Kidney (tissue), 14 donors: ENCODE data around the gene SPI1. TPM values are rescaled to one million over a fixed set of nuclear protein-coding genes. Genes with fewer than 3 reads are reported as not detected.
A peak's percentile ranks its signal among the peaks of the same experiment; 100 is the strongest.

Source experiments
- DNase-seq, 5 donors: peaks; one replicate each; pipeline ENCODE4 v3.0.0-alpha.2; 2013 to 2020
- FAIRE-seq: peaks from 2 replicates; lab custom pipeline; 2012; peaks lifted over from hg19 to GRCh38; lab: Jason Lieb, UNC
- H3K27ac ChIP-seq, 2 donors: one replicate each; pipeline ENCODE4 v1.7.0; 2013; ENCODE audit warnings: low read depth in 2 of 2, low read length in 2 of 2, inconsistent platforms in 1 of 2
- H3K27me3 ChIP-seq: one replicate; pipeline ENCODE4 v1.7.1; 2013; ENCODE audit warnings: low read length, inconsistent platforms; ENCODE audit not compliant: control insufficient read depth, insufficient read depth
- H3K36me3 ChIP-seq, 3 donors: one replicate each; pipeline versions ENCODE4 v1.7.0 to v1.7.1; 2013; ENCODE audit warnings: low read length in 3 of 3, control low read depth in 1 of 3, inconsistent platforms in 1 of 3; ENCODE audit not compliant: insufficient read depth in 3 of 3, control insufficient read depth in 2 of 3
- H3K4me1 ChIP-seq, 3 donors: one replicate each; pipeline versions ENCODE4 v1.7.0 to v1.7.1; 2013; ENCODE audit warnings: low read length in 3 of 3, inconsistent platforms in 1 of 3, low read depth in 1 of 3; ENCODE audit not compliant: control insufficient read depth in 2 of 3, insufficient read depth in 2 of 3
- H3K4me3 ChIP-seq, 3 donors: one replicate each; pipeline versions ENCODE4 v1.7.0 to v1.8.1; 2013; ENCODE audit warnings: low read length in 3 of 3, control low read depth in 1 of 3, inconsistent platforms in 1 of 3
- H3K9ac ChIP-seq, 3 donors: one replicate each; pipeline versions ENCODE4 v1.7.0 to v1.7.1; 2013; ENCODE audit warnings: low read length in 3 of 3, control low read depth in 1 of 3, inconsistent platforms in 1 of 3
- H3K9me3 ChIP-seq, 3 donors: one replicate each; pipeline versions ENCODE4 v1.7.0 to v1.7.1; 2013; ENCODE audit warnings: low read length in 3 of 3, control low read depth in 1 of 3, inconsistent platforms in 1 of 3; ENCODE audit not compliant: control insufficient read depth in 2 of 3, insufficient read depth in 1 of 3
- intact Hi-C: fragments of 100-400 bp; cut with DNase I; formaldehyde crosslinking; loops from one replicate; pipeline ENCODE4 v1.11.1; 2022
- polyA plus RNA-seq: library from polyadenylated mRNA; stranded (reverse); fragments of 350-450 nt; fragmentation: Illumina TruSeq; extraction: RNeasy Lipid Tissue Mini Kit (QIAGEN cat#74804); gene quantifications from one replicate; pipeline ENCODE4 v1.2.3, GENCODE V29; 2014; ENCODE audit warnings: low read depth, low replicate concordance; ENCODE audit not compliant: insufficient read depth
- total RNA-seq: library from RNA; stranded (reverse); fragmentation: NEBNext Ultra II Directional; extraction: Animal tissue kit (Norgen Biotek cat#: 25700); gene quantifications from one replicate; pipeline ENCODE4 v1.2.1, GENCODE V29; 2021
- TF ChIP-seq, protein P1 (sequence below): IDR thresholded peaks from 3 replicates; pipeline ENCODE4 v1.5.1; 2012; ENCODE audit warnings: mild to moderate bottlenecking, moderate library complexity, borderline replicate concordance; ENCODE audit not compliant: insufficient read depth; ENCODE audit errors: extremely low read depth
- donor health status: control.
- donor health status: control.
- donor health status: control.
- donor health status: control.
- donor health status: control.
- donor health status: DM: yes; HTN: yes; CAD: no.
- donor health status: Normal renal cell carcinoma (clear cell type).

Gene SPI1
- total and polyA plus RNA-seq, 2 donors from 2014 or later = 7.3 to 39.8 TPM

DNA sequence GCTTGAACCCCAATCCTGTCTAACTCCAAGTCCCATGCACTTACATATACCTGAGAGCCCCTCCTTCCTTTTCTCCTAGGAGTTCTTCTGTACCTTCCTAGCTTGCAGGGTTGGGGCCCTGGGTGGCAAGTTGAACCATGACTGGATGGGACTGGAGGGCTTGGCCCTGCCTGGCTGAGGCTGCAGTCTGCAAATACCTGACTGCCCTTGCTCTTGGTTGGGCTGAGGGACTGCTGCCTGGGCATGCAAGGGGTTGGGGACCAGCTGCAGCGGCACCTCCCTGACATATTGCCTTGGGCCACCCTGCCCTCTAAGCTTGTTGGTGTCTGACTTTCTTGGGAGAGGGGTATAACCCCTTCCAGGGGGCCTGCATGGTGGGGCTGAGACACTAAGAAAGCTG, 20.2 kb upstream of the SPI1 start:
- FAIRE-seq (no peak), DNase-seq (peak in 1 of 5 donors; percentile 65)
- no peak overlapping the region for H3K4me3 ChIP-seq
- H3K9ac ChIP-seq = no peak overlapping the region
- TF ChIP-seq, protein P1, sequence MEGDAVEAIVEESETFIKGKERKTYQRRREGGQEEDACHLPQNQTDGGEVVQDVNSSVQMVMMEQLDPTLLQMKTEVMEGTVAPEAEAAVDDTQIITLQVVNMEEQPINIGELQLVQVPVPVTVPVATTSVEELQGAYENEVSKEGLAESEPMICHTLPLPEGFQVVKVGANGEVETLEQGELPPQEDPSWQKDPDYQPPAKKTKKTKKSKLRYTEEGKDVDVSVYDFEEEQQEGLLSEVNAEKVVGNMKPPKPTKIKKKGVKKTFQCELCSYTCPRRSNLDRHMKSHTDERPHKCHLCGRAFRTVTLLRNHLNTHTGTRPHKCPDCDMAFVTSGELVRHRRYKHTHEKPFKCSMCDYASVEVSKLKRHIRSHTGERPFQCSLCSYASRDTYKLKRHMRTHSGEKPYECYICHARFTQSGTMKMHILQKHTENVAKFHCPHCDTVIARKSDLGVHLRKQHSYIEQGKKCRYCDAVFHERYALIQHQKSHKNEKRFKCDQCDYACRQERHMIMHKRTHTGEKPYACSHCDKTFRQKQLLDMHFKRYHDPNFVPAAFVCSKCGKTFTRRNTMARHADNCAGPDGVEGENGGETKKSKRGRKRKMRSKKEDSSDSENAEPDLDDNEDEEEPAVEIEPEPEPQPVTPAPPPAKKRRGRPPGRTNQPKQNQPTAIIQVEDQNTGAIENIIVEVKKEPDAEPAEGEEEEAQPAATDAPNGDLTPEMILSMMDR = no peak
- peaks cover 0 to 10% (median 0%) of the 10 kb centered on the region in 3 donors for H3K4me1 ChIP-seq
- H3K27ac ChIP-seq = no peak overlapping the region
- no peaks in the 10 kb centered on the region for H3K36me3 ChIP-seq
- intact Hi-C loops = no loop called here
- no peaks in the 10 kb centered on the region for H3K27me3 ChIP-seq
- H3K9me3 ChIP-seq = no peaks in the 10 kb centered on the region

DNA sequence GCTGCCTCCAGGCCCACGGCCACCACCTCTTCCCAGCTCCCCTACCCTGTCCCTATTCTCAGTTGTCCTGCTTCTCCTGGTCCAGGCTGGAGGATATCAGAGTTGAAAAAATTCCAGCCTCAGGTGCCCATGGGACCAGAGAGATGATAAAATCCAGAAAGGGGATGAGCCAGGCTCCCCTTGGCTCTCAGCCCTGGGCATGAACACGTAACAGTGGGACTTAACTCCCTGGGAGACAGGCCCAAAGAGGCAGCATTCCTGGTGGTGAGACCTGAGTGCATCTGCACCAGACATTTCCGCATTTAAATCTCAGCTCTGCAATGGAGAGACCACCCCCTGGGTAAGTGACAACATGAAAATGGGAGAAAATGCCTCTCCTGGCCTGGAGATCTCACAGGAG, 19.7 kb upstream of the SPI1 start:
- peak in 1 of 5 donors; percentile 30 for DNase-seq
- Histone ChIP-seq H3K27me3 (no peaks in the 10 kb centered on the region), H3K9me3 (no peaks in the 10 kb centered on the region), H3K4me1 (peaks cover 0 to 10% (median 0%) of the 10 kb centered on the region in 3 donors), H3K9ac (no peak overlapping the region), H3K27ac (no peak overlapping the region), H3K36me3 (no peaks in the 10 kb centered on the region), H3K4me3 (no peak overlapping the region)
- TF ChIP-seq, protein P1 = no peak
- no peak for FAIRE-seq
- intact Hi-C loops = no loop called here

DNA sequence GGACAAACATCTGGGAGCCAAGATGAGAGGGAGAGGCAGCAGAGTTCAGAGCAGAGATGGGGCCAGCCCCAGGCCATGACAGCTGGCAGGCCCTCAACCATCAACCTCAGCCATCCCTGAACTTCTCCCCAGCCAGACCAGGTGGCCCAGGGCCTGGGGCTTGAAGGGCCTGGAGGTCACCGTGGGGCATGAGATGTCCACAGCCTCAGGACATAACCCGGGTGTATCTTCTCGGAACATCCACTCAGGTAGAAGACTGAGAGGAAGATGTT, 17.6 kb upstream of the SPI1 start:
- H3K27ac ChIP-seq = no peak overlapping the region
- DNase-seq = no peak
- TF ChIP-seq, protein P1 = no peak
- FAIRE-seq = no peak
- H3K9me3 ChIP-seq = no peaks in the 10 kb centered on the region
- H3K4me3 ChIP-seq = no peak overlapping the region
- intact Hi-C loops = no loop called here
- H3K4me1 ChIP-seq = peaks cover 0 to 10% (median 0%) of the 10 kb centered on the region in 3 donors
- no peak overlapping the region for H3K9ac ChIP-seq
- no peaks in the 10 kb centered on the region for H3K27me3 ChIP-seq
- no peaks in the 10 kb centered on the region for H3K36me3 ChIP-seq

DNA sequence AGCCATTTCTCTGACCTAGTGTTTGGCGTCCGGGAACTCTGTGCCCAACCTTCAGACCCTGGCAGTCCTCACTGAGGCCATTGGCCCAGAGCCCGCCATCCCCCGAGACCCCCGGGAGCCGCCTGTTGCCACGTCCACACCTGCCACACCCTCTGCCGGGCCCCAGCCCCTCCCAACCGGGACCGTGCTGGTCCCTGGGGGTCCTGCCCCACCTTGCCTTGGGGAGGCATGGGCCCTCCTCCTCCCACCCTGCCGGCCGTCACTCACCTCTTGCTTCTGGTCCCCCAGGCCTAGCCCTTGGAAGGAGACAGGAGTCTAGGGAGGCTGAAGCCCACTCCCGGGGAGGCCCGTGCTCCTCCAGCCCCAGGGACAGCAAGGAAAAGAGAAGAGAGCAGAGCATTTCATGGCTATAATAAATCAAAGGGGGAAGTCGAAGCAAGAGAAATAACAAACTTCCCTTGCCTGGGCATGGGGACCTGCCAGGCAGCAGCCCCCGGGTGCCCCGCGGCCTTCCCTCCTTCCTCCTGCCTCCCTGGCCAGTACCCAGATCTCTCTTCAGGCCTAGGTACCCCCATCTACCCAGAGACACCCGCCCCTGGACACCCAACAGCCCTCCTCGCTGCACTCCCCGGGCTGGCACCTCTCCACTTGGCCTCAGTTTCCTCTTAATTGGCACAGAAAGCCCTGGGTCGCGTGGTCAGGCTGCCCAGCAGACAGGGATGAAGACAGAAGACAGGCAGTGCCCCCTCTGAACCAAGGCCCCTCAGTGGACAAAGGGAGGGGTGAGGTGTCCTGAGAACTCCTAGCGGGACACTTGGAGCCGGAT, 17.1 kb upstream of the SPI1 start:
- TF ChIP-seq, protein P1 = no peak
- H3K27me3 ChIP-seq = no peaks in the 10 kb centered on the region
- peak in 2 of 5 donors; percentile 59 to 76 for DNase-seq
- peaks cover 0 to 6% (median 0%) of the 10 kb centered on the region in 3 donors for H3K4me1 ChIP-seq
- H3K4me3 ChIP-seq = no peak overlapping the region
- H3K36me3 ChIP-seq = no peaks in the 10 kb centered on the region
- peak overlapping the region in 1 of 3 donors; percentile 19 for H3K9ac ChIP-seq
- H3K27ac ChIP-seq = peak overlapping the region; percentile 76 to 84
- H3K9me3 ChIP-seq = no peaks in the 10 kb centered on the region
- intact Hi-C loops = no loop called here
- no peak for FAIRE-seq
